Measurements from ENCODE around the gene NEDD4L. TPM values are rescaled to one million over a fixed set of nuclear protein-coding genes. Genes with fewer than 3 reads are reported as not detected.
A peak's percentile ranks its signal among the peaks of the same experiment; 100 is the strongest.

NEDD4L gene
- polyA plus RNA-seq, 1 donor = 93.0 TPM

DNA sequence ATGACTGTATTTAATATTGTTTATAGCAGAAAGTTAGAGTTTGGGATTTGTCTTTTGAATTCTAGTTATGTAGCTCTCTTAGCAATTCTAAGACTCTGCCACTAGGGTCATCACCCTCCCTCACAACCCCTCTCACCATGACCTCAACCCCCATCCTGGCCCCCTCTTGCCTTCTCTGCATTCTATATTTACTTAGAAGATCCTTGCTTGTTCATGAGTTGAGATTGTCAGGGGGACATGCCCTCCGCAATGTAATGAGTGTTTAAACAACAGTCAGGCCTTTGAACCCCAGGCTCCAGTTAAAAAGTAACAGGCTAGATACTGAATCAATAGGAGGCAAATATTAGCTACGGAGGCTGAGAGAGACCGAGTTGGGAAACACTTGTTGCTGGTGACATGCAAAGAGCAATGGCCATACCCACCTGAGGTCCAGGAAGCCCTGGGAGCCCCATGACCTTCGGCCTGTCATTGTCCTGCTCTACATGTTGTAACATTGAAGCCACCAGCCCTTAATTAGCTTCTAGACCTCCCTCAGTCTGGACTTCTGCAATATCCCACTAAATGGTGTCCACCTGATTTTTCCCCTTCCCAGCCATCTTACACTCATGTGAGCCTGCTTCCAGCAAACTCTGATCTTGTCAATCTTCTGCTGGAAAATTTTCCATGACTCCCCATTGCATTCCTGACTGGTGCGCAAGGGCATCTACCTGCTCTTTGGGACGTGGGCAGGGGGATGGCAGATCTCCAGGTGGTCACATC is 363.8 kb downstream of the NEDD4L start:
- H3K27ac ChIP-seq (ENCODE audit: low read length) = peak overlapping the region; percentile 77
- no CpG with 5 or more reads among the region's 6 CpGs for WGBS (ENCODE audit: insufficient coverage, low lambda C conversion rate)
- H3K4me3 ChIP-seq (ENCODE audit: low read length) = no peak overlapping the region
- H3K9me3 ChIP-seq (ENCODE audit: control insufficient read depth, low read depth, low read length) = no peaks in the 10 kb centered on the region
- peak; percentile 82 to 93 for DNase-seq
- peaks cover 32% of the 10 kb centered on the region for H3K4me1 ChIP-seq (ENCODE audit: control insufficient read depth, insufficient read depth, low read length)
- H3K36me3 ChIP-seq (ENCODE audit: control insufficient read depth, insufficient read depth, low read length) = no peaks in the 10 kb centered on the region
- no peaks in the 10 kb centered on the region for H3K27me3 ChIP-seq (ENCODE audit: control insufficient read depth, insufficient read depth, low read length)

DNA sequence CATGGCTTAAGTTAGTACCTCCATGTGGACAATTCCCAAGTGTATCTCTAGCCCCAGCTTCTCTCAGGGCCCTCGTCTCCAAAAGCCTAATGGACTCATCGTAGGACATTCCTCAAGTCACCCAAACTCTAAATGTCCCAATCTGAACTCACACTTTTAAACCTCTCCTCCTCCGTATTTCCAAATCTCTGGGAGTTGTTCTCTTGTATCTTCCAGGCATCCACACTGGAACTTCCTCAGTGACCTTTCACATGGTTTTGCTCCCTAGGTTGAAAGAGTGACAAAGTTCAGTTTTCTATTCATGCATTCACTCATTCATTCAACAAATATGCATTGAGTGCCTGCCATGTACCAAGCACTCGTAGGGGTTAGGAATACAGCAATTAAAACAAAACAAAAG is 364.6 kb downstream of the NEDD4L start:
- no peak for DNase-seq

DNA sequence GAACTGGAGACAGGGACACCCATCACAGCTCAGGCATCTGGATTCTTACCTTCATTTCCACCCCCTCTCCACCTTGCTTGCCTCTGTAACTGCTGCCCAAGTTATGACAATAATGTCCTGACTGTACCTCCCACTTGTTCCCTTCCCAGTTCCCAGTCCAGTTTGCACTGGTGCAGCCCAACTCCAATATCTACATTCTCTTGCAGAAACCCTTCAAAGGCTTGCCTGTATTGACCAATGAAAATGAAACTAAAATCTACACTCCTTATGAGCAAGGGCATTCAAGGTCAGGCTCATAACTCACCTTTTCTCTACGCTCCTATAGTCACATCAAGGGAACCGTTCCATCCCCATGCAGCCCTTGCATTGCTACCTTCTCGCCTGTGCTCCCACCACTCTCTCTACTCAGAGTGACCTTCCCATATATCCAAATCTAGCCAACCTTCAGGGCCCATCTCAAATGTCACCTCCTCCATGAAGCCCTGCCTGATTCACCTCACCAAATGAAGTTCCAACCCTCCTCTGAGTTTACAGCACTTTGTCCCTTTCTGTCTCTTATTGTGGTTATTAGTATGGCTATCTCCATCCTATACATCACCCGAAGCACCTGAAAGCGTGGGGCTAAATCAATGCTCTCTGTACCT is 365.9 kb downstream of the NEDD4L start:
- H3K27ac ChIP-seq (ENCODE audit: low read length) = no peak overlapping the region
- H3K27me3 ChIP-seq (ENCODE audit: control insufficient read depth, insufficient read depth, low read length) = no peaks in the 10 kb centered on the region
- WGBS (ENCODE audit: insufficient coverage, low lambda C conversion rate) = 100% methylated on average over 3 of the region's 5 CpGs
- no peak overlapping the region for H3K4me3 ChIP-seq (ENCODE audit: low read length)
- no peak for DNase-seq
- H3K36me3 ChIP-seq (ENCODE audit: control insufficient read depth, insufficient read depth, low read length) = no peaks in the 10 kb centered on the region
- peaks cover 32% of the 10 kb centered on the region for H3K4me1 ChIP-seq (ENCODE audit: control insufficient read depth, insufficient read depth, low read length)
- H3K9me3 ChIP-seq (ENCODE audit: control insufficient read depth, low read depth, low read length) = no peaks in the 10 kb centered on the region

More for the DNA sequence above, 364.6 kb downstream of the NEDD4L start:
- Histone ChIP-seq H3K9me3 (ENCODE audit: control insufficient read depth, low read depth, low read length) (no peaks in the 10 kb centered on the region), H3K27ac (ENCODE audit: low read length) (peak overlapping the region; percentile 77), H3K4me1 (ENCODE audit: control insufficient read depth, insufficient read depth, low read length) (peaks cover 31% of the 10 kb centered on the region), H3K27me3 (ENCODE audit: control insufficient read depth, insufficient read depth, low read length) (no peaks in the 10 kb centered on the region), H3K36me3 (ENCODE audit: control insufficient read depth, insufficient read depth, low read length) (no peaks in the 10 kb centered on the region), H3K4me3 (ENCODE audit: low read length) (no peak overlapping the region)
- WGBS (ENCODE audit: insufficient coverage, low lambda C conversion rate) = 100% methylated on average over 4 of the region's 4 CpGs

DNA sequence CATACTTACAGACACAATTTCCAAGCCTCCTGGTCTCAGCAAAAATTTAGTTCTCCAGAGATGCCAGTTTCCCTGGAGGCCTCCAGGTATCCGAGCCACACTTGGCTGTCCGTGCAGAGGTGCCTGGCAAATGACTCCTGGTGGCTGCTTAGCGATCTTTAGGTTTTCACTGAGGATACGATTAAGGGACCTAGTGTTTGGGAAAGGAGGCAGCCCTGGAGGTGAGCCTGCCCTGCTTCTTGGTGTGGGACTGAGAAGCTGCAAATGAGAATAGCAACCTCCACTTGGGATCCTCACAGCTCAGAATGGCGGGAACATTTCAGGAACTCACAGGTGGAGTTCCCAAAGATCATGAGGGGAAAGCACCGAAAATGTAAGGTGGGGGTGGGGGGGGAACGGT is 367.3 kb downstream of the NEDD4L start:
- H3K4me1 ChIP-seq (ENCODE audit: control insufficient read depth, insufficient read depth, low read length) = peaks cover 38% of the 10 kb centered on the region
- WGBS (ENCODE audit: insufficient coverage, low lambda C conversion rate) = no CpG with 5 or more reads among the region's 7 CpGs
- H3K27ac ChIP-seq (ENCODE audit: low read length) = no peak overlapping the region
- H3K36me3 ChIP-seq (ENCODE audit: control insufficient read depth, insufficient read depth, low read length) = no peaks in the 10 kb centered on the region
- no peaks in the 10 kb centered on the region for H3K9me3 ChIP-seq (ENCODE audit: control insufficient read depth, low read depth, low read length)
- H3K4me3 ChIP-seq (ENCODE audit: low read length) = no peak overlapping the region
- no peak for DNase-seq
- no peaks in the 10 kb centered on the region for H3K27me3 ChIP-seq (ENCODE audit: control insufficient read depth, insufficient read depth, low read length)

DNA sequence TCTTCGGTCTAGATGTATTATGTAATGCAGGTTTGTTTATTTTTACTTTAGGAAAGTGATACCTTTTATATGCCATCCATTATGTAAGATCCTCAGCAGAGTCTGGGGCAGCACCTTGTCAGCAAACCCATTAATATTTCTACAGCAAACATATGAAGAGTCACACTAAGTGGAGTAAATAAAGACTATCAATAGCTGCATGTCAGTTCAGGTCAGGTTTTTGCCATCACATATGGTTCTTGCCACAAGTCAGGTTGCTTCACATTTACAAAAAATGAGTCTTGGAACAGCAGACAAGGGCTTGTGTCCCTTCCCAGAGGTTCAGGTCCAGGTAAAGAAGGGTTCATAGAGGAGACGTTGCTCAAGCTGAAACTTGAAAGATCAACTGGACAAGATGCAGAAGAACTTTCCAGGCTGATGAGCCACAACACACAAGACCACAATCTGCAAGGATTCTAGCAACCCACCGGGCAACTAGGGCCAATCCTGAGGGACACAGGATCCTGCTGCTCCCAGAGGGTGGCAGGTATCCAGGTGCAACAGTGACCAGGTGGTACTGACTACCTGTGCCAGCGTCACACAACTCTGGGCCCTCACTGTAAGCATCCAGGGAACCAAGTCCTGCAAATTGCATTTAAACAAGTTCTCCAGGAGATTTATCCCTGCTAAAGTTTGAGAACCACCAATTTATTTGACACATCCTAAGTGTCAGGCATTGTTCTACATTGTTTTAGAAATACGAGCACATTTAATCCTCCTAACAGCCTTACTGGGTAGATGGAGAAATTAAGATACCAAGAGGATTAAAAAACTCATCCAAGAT is 369.0 kb downstream of the NEDD4L start:
- Histone ChIP-seq H3K36me3 (ENCODE audit: control insufficient read depth, insufficient read depth, low read length) (no peaks in the 10 kb centered on the region), H3K9me3 (ENCODE audit: control insufficient read depth, low read depth, low read length) (no peaks in the 10 kb centered on the region), H3K4me1 (ENCODE audit: control insufficient read depth, insufficient read depth, low read length) (peaks cover 38% of the 10 kb centered on the region)

DNA sequence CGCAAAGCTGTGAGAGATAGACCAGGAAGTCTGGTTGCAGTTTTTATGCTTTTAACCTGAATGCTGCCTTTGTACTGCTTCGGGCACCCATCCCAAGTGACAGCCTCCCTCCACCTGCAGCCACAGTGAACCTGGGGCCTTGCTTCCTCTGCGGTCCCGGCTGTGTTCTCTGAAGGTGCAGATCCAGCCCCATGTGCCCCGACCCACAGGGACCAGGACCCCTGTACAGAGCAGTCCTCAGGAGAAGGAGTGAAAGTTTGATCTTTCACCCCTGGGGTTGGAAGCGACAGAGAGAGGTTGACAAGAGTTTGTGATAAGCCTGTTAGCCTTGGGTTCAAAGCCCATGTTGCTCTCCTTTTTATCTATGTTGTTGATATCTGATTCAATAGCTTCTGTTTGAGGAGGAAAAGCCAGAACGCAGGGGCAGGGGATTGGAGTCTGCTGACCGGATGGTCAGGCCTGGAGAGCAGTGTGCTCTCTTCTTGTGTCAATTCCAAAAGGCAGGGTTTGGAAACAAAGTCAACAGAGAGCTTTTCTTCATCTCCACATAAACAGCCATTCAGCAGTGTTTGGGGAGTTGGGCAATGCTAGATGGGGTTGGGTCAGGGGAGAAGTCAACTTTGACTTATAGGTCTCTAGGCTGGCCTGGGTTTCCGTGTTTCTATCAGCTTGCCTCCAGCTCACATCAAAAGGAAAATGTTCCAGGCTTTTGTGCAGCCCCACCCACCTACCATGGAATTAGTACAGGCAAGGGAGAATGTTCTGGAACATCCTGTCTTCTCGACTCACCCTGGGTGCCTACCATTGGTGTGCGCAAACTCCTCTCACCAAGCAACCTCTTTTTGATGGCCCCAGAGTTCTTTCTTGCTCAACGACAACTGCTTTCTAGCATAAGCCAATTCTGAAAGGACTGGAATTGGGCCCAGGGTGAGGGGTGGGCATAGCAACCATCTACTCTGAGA is 369.9 kb downstream of the NEDD4L start:
- no peaks in the 10 kb centered on the region for H3K36me3 ChIP-seq (ENCODE audit: control insufficient read depth, insufficient read depth, low read length)
- H3K4me3 ChIP-seq (ENCODE audit: low read length) = no peak overlapping the region
- DNase-seq = peak in 1 of 2 donors; percentile 68
- H3K27me3 ChIP-seq (ENCODE audit: control insufficient read depth, insufficient read depth, low read length) = no peaks in the 10 kb centered on the region
- H3K4me1 ChIP-seq (ENCODE audit: control insufficient read depth, insufficient read depth, low read length) = peaks cover 30% of the 10 kb centered on the region
- peak overlapping the region; percentile 13 for H3K27ac ChIP-seq (ENCODE audit: low read length)
- no CpG with 5 or more reads among the region's 12 CpGs for WGBS (ENCODE audit: insufficient coverage, low lambda C conversion rate)
- no peaks in the 10 kb centered on the region for H3K9me3 ChIP-seq (ENCODE audit: control insufficient read depth, low read depth, low read length)

More for the DNA sequence above, 369.0 kb downstream of the NEDD4L start:
- Histone ChIP-seq H3K27ac (ENCODE audit: low read length) (no peak overlapping the region), H3K4me3 (ENCODE audit: low read length) (no peak overlapping the region), H3K27me3 (ENCODE audit: control insufficient read depth, insufficient read depth, low read length) (no peaks in the 10 kb centered on the region)
- DNase-seq = no peak
- WGBS (ENCODE audit: insufficient coverage, low lambda C conversion rate) = 80% methylated on average over 1 of the region's 5 CpGs

DNA sequence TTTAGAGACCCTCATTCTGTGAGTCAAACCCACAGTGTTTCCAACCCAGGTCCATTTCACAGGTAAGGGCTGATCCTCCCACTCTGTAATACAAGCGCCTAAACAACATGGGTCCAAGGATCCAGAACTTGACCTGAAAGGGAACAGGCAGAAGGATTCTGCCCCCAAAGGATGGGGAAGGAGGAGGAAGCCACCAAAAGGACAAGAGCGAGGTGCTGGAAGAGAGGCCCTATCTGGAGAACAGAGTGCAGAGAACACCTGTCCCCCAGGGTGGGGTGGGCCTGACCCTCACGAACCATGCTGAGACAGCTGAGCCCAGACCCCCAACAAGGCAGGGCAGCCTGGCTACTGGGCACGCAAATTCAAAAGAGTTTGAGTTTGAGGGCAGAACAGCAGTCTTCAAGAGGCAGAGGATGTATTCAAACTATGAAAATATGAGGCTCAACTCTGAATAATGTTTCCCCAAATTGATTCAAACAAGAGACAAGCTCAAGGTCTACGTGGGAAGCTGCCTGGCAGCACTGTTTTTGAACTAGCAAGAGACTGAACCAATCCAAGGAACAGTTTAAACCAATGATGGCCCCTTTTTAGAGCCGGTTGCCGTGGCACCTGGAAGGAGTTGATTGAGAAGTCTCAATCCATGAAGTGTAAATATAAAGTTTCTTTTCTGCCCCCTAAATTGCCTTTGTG is 372.1 kb downstream of the NEDD4L start:
- 57% methylated on average over 2 of the region's 7 CpGs for WGBS (ENCODE audit: insufficient coverage, low lambda C conversion rate)
- no peaks in the 10 kb centered on the region for H3K36me3 ChIP-seq (ENCODE audit: control insufficient read depth, insufficient read depth, low read length)
- no peak overlapping the region for H3K27ac ChIP-seq (ENCODE audit: low read length)
- H3K27me3 ChIP-seq (ENCODE audit: control insufficient read depth, insufficient read depth, low read length) = no peaks in the 10 kb centered on the region
- DNase-seq = no peak
- H3K4me3 ChIP-seq (ENCODE audit: low read length) = no peak overlapping the region
- H3K9me3 ChIP-seq (ENCODE audit: control insufficient read depth, low read depth, low read length) = no peaks in the 10 kb centered on the region
- H3K4me1 ChIP-seq (ENCODE audit: control insufficient read depth, insufficient read depth, low read length) = peaks cover 30% of the 10 kb centered on the region

DNA sequence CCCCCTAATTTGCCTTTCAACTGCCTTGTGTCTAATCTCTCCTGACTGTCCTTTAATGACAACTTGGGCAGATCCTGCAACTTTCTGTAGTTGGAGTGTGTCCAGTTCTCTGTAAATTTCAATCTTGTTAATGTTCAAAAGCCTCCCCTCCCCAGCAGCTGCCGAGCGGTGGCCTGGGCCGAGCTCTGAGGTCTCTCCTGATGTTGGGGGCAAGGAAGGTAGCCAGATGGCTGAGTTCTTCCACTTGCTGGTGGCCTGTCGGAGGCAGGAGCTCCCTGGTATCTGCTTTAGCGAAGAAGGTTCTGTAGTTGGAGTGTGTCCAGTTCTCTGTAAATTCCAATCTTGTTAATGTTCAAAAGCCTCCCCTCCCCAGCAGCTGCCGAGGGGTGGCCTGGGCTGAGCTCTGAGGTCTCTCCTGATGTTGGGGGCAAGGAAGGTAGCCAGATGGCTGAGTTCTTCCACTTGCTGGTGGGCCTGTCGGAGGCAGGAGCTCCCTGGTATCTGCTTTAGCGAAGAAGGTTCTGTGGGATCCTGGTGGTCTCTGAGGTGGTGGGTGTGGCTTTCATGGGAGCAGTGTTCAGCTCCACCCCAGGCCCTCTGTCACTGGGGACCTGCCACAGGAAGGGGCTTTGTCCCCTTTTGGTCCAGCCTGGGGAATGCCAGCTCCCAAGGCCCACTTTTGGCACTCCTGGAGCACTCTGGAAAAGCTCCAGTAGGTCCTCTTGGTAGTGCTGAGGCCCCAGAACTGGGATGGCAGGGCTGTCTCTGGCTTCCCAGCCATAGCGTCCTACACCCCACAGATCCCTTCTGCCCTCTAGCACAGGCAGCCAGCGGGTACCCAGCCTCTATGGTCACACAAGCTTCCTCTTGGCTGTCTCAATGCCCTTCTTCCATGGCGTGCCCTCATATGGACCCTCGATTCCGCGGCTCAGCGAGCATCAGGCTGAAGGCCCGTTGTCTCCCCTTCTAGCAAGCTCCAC is 373.0 kb downstream of the NEDD4L start:
- no peaks in the 10 kb centered on the region for H3K27me3 ChIP-seq (ENCODE audit: control insufficient read depth, insufficient read depth, low read length)
- H3K36me3 ChIP-seq (ENCODE audit: control insufficient read depth, insufficient read depth, low read length) = no peaks in the 10 kb centered on the region
- no peaks in the 10 kb centered on the region for H3K9me3 ChIP-seq (ENCODE audit: control insufficient read depth, low read depth, low read length)
- no peak overlapping the region for H3K4me3 ChIP-seq (ENCODE audit: low read length)
- whole genome bisulfite sequencing (ENCODE audit: insufficient coverage, low lambda C conversion rate) = no CpG with 5 or more reads among the region's 16 CpGs
- H3K27ac ChIP-seq (ENCODE audit: low read length) = no peak overlapping the region
- H3K4me1 ChIP-seq (ENCODE audit: control insufficient read depth, insufficient read depth, low read length) = peaks cover 30% of the 10 kb centered on the region
- DNase-seq = no peak
